Measurements from ENCODE around the gene BMP2. TPM values are rescaled to one million over a fixed set of nuclear protein-coding genes. Genes with fewer than 3 reads are reported as not detected.

BMP2 gene
- total RNA-seq, 1 donor: 0.73 TPM

DNA sequence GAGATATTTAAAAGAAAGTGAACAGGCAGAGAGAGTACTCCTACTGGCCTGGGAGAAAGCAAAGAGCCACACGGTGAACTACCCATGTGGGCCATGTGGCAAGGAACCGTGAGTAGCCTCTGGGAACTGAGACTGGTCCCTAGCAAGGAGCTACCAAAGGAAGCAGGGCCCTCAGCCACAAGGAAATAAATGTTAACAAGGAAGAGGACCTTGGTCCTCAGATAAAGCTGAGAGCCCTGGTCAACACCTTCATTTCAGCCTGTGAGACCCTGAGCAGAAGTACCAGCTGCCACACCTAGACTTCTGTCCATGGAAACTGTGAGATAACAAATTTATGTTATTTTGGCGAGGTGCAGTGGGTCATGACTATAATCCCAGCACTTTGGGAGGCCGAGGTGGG lies 25.3 kb downstream of the BMP2 start:
- Histone ChIP-seq H3K9me3 (ENCODE audit: low read depth, low read length) (no peaks in the 10 kb centered on the region), H3K27me3 (ENCODE audit: insufficient read depth, low read length) (no peaks in the 10 kb centered on the region), H3K4me1 (ENCODE audit: insufficient read depth, low read length) (no peaks in the 10 kb centered on the region), H3K4me3 (ENCODE audit: low read length) (no peak overlapping the region)

DNA sequence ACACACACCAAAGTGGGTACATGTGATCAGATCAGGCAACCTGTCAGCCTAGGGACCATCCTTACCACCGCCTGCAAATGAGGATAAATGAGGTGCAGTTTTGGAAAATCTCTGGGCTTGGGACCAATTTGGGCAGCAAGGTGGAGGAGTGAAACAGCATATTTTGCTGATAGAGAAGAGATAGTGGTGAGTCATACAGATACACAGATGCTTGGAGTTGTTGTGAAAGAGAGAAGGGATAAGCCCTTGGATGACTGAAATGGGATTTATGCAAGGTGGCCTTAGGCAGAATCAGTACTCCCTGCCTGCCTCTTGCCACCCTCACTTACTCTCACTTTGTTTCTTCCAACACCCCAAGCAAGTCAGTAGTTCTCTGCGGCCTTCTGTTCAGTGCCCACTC lies 34.7 kb downstream of the BMP2 start:
- Histone ChIP-seq H3K4me1 (ENCODE audit: insufficient read depth, low read length) (no peaks in the 10 kb centered on the region), H3K27me3 (ENCODE audit: insufficient read depth, low read length) (no peaks in the 10 kb centered on the region), H3K4me3 (ENCODE audit: low read length) (no peak overlapping the region), H3K9me3 (ENCODE audit: low read depth, low read length) (no peaks in the 10 kb centered on the region)

DNA sequence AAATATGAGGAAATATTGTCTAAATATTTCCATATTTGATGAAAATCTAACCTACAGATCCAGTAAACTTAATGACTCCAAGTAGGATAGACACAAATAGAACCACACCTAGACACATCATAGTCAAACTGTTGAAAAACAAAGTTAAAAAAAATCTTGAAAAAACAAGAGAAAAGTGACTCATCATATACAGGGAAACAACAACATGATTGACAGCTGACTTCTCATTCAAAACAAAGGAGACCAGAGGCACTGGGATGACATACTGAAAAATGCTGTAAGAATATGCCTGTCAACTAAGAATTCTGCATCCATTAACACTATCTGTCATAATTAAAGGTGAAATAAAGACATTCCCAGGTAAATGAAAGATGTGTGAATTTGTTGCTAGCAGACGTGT lies 38.8 kb downstream of the BMP2 start:
- H3K4me3 ChIP-seq (ENCODE audit: low read length): no peak overlapping the region
- no peaks in the 10 kb centered on the region for H3K27me3 ChIP-seq (ENCODE audit: insufficient read depth, low read length)
- H3K9me3 ChIP-seq (ENCODE audit: low read depth, low read length): no peaks in the 10 kb centered on the region
- H3K4me1 ChIP-seq (ENCODE audit: insufficient read depth, low read length): no peaks in the 10 kb centered on the region

DNA sequence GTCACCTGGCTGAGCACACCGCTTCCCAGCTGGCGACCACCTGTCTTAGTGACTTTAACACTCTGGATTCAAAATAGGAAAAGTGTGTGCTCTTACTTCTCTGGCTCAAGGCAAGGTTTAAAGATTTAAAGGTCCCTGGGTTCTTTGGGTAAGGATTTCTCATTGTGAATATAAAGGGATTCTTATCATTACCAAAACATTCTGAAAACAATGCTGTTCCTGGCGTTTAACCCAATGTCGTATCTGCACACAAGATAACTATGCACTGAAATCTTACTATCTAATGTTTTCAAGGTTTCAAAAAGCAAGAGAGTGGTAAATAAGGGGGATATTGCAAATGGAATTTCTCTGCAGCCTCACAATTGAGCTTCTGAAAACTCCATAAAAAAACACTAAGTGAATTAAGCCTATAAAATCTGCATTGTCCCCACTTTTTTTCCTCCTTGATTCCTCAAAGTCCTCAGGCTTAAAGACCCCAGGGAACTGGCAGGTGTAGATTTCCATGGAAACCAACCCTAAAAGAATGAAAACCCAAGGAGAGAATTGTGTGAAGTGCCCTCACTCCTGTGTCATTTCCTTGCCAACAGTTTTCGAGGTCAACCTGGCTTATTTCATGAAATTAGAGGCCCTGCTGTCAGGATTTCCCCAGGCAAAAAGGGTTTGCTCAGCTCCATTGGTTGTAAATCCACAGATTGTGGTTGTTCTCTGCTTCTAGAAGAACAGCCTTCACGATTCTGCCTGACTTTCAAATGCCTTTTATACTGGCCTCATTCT lies 44.0 kb downstream of the BMP2 start:
- H3K9me3 ChIP-seq (ENCODE audit: low read depth, low read length): no peaks in the 10 kb centered on the region
- no peak overlapping the region for H3K4me3 ChIP-seq (ENCODE audit: low read length)
- H3K27me3 ChIP-seq (ENCODE audit: insufficient read depth, low read length): no peaks in the 10 kb centered on the region
- no peaks in the 10 kb centered on the region for H3K4me1 ChIP-seq (ENCODE audit: insufficient read depth, low read length)

DNA sequence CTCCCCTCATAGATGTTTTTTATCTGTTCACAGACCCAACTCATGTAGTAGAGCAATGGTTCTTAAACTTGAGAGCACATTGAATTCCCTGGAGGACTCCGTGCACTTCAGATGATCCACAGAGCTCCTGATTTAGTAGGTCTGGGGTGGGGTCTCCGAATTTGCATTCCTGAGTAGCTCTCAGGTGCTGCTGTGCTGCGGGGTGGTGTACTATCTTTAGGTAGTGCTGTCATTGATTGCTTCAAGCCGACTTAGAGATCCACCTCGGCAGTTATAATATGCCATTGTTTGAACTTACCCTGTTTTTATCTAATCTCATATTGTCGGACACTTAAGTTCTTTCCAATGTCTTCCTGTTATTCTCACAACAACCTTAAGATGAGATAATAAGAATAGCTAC lies 45.0 kb downstream of the BMP2 start:
- no peaks in the 10 kb centered on the region for H3K27me3 ChIP-seq (ENCODE audit: insufficient read depth, low read length)
- no peak overlapping the region for H3K4me3 ChIP-seq (ENCODE audit: low read length)
- H3K9me3 ChIP-seq (ENCODE audit: low read depth, low read length): no peaks in the 10 kb centered on the region
- H3K4me1 ChIP-seq (ENCODE audit: insufficient read depth, low read length): no peaks in the 10 kb centered on the region

DNA sequence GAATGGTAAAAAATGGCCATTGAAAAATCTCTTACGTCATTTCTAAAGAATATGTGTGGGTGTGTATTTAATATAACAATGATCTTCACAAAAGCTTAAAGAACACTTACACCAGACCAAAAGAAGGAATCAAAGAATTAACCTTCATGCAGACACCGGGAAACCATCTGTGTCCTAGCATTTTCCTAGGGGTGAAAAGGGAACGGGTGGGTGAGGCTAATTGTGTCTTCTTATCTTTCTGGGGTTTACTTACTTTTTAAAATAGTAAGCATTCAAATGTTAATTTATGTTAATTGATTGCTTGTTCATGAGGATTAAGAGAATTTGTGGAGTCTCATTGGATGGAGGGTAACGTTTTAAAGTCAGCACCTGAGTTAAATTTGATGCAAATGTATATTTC lies 47.5 kb downstream of the BMP2 start:
- H3K4me1 ChIP-seq (ENCODE audit: insufficient read depth, low read length): no peaks in the 10 kb centered on the region
- H3K9me3 ChIP-seq (ENCODE audit: low read depth, low read length): no peaks in the 10 kb centered on the region
- no peaks in the 10 kb centered on the region for H3K27me3 ChIP-seq (ENCODE audit: insufficient read depth, low read length)
- no peak overlapping the region for H3K4me3 ChIP-seq (ENCODE audit: low read length)

DNA sequence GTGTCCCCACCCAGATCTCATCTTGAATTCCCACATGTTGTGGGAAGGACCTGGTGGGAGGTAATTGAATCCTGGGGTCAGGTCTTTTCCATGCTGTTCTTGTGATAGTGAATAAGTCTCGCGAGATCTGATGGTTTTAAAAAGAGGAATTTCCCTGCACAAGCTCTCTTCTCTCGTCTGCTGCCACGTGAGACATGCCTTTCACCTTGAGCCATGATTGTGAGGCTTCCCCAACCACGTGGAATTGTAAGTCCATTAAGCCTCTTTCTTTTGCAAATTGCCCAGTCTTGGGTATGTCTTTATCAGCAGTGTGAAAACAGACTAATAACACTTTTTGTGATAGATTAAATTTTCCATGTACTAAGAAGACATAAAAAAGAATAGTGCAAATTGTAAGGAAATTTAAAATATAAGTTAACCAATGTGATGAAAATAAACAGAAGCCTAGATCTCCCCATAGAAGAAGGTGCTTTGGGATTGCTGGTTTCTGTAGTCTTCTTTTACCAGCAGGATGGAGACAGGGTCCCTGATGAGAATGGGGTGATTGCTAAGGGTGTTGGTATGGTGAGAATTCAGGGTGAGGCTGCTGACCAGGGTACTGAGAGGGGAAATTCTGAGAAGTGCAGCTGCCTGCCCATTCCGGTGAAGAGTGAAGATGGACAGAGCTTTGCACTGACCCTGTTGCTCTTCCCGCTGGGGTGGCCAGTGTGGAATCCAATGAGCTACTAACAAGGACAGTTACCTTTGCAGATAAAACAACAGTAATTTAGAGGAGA lies 50.7 kb downstream of the BMP2 start:
- Histone ChIP-seq H3K4me3 (ENCODE audit: low read length) (no peak overlapping the region), H3K4me1 (ENCODE audit: insufficient read depth, low read length) (no peaks in the 10 kb centered on the region), H3K27me3 (ENCODE audit: insufficient read depth, low read length) (no peaks in the 10 kb centered on the region), H3K9me3 (ENCODE audit: low read depth, low read length) (no peaks in the 10 kb centered on the region)

DNA sequence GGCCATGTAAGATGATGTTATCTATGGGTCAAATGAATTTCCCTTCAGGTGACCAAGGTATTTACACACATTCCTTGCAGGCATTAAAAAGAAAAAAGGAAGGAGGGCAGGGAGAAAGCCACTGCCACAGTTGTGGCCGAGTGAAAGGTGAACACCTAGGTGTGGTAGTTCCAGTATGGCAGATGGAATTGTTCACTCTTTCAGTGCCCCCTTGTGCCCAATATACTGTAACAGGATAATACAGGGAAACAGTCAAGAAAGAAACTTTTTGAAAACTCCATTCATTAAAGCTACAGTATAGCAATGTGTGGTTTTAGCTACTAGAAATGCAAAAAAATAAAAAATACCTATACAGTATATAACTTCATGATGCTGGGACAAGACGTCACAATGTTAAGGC lies 52.1 kb downstream of the BMP2 start:
- Histone ChIP-seq H3K9me3 (ENCODE audit: low read depth, low read length) (no peaks in the 10 kb centered on the region), H3K27me3 (ENCODE audit: insufficient read depth, low read length) (no peaks in the 10 kb centered on the region), H3K4me1 (ENCODE audit: insufficient read depth, low read length) (no peaks in the 10 kb centered on the region), H3K4me3 (ENCODE audit: low read length) (no peak overlapping the region)

DNA sequence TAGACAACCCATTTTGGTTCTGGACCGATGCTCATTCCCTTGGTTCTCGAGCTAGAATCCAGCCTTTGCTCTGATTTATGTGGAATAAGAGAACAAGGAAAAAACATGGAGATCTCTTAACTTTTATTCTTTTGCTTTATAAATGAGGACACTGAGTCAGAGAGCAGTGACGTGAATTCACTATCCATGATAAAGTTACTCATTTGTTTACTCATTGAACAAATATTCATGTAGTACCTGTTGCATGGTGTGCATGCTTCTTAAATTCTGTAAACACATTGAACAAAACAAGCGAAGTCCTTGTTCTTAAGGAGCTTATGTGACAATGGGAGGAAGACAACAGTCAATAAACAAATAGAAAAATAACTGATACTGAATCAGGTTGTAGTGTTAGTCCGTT lies 56.9 kb downstream of the BMP2 start:
- no peaks in the 10 kb centered on the region for H3K4me1 ChIP-seq (ENCODE audit: insufficient read depth, low read length)
- H3K27me3 ChIP-seq (ENCODE audit: insufficient read depth, low read length): no peaks in the 10 kb centered on the region
- H3K9me3 ChIP-seq (ENCODE audit: low read depth, low read length): no peaks in the 10 kb centered on the region
- H3K4me3 ChIP-seq (ENCODE audit: low read length): no peak overlapping the region

DNA sequence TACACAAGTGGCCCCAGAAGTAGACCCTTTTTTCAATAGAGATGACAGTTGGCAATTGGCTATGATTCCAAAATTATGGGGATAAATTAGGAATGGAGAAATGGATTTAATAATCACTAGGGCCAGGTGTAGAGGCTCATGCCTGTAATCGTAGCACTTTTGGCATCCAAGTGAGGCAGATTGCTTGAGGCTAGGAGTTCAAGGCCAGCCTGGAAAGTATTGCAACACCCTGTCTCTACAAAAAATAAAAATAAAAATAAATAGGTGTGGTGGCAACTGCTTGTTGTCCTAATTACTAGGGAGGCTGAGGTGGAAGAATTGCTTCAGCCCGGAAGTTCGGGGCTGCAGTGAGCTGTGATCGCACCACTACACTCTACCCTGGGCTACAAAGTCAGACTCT lies 60.0 kb downstream of the BMP2 start:
- no peaks in the 10 kb centered on the region for H3K9me3 ChIP-seq (ENCODE audit: low read depth, low read length)
- H3K4me1 ChIP-seq (ENCODE audit: insufficient read depth, low read length): no peaks in the 10 kb centered on the region
- H3K27me3 ChIP-seq (ENCODE audit: insufficient read depth, low read length): no peaks in the 10 kb centered on the region
- no peak overlapping the region for H3K4me3 ChIP-seq (ENCODE audit: low read length)

DNA sequence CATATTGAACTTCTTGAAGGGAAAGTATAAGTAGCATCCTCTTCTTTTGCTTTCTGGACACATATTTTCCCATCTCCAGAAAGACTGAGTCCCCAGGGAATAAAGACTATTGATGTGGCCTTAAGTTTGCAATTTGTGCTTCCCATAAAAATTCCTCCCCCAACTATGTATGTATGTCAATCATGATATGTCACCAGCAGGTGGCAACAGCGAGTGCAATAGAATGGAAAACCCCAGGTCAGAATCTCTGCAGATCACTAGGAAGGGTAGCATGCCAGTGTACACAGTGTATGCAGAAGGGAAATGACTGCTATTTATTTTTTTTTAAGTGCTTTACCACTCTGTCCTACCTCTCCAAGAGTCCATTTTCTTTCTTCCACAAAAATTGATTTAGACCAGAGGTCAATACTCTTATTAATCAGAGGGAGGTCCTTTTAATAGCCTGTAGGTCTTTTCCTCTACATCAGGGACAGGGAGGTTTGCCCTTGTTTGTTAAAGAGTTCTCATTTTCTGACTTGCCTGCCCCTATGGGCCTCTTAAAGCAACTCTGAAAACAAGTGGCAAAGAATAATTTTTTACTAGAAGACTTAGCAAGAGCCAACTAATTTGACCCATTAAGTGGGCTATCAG lies 61.4 kb downstream of the BMP2 start:
- Histone ChIP-seq H3K4me1 (ENCODE audit: insufficient read depth, low read length) (no peaks in the 10 kb centered on the region), H3K4me3 (ENCODE audit: low read length) (no peak overlapping the region), H3K27me3 (ENCODE audit: insufficient read depth, low read length) (no peaks in the 10 kb centered on the region), H3K9me3 (ENCODE audit: low read depth, low read length) (no peaks in the 10 kb centered on the region)

DNA sequence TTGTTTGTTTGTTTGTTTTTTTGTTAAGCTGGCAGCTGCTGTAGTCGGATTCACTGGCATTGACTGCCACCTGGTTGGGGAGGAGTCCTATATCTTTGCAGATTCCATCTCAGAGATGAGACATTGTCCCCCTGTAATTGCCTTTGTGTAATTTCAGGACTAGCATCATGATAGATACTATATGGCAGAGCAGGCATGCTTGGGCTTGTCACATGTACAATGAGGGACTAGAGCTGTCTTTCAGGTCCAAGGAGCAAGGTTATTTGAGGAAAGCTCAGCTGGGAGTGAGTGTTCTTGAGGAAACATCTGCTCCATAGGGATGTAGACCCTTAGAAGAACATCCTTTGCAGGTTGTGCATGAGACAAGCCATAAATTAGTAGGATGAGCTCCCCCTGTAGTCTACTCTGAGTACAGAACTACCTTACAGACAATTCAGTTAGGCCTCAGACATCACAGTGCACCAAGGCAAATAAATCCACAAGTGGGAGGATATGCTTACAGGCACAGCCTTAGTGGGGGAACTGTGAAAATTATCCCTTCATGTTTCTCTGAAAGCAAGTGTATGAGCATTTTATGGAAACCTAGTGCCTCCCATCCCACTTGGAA lies 62.1 kb downstream of the BMP2 start:
- H3K4me3 ChIP-seq (ENCODE audit: low read length): no peak overlapping the region

More for the DNA sequence above, 62.1 kb downstream of the BMP2 start:
- Histone ChIP-seq H3K27me3 (ENCODE audit: insufficient read depth, low read length) (no peaks in the 10 kb centered on the region), H3K4me1 (ENCODE audit: insufficient read depth, low read length) (no peaks in the 10 kb centered on the region), H3K9me3 (ENCODE audit: low read depth, low read length) (no peaks in the 10 kb centered on the region)

Data from mononuclear cell (primary cell).